ENCODE measurements around the gene EHF.

DNA sequence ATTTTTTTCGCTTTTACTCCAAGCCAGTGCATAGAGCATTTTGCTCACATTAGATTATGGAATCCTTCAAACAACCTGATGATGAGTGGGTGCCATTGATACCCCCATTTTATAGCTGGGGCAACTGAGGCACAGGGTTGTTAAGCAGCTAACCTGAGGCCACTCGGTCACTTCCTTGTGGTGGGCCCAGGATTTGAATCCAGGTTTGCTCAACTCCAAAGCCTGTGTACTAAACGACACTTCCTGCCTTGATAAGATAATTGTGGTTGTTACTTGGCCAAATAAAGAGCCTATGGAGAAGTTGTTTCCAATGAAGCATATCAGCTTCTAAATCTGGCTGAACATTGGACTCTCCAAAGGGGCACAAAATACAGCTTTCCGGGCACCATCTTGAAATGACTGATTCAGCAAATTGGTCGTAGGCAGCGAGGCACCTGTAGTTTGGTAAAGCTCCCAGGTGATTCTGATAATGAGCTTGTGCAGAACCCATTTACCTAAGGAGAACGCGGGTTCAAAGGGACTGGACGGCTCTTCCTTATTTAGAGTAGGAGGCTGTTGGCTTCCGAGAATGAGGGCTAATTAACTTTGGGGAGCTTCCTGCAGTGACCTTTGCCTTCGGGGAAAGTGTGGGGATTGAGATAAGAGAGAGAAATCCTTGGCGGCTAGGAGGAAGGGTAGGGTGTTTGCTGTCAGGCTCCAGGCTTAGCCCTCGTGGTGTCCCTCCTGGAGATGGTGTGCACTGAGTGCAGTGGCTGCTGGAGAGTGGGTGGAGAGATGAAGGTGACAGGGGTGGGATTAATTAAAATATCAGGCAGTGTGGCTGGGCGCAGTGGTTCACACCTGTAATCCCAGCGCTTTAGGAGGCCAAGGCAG, 17.5 kb upstream of the EHF start:
- no peak for TF ChIP-seq FUBP1 (CRISPR knock-in tag; IDR thresholded peaks at IDR 0.05; ENCODE audit: borderline replicate concordance)
- TF ChIP-seq POLR2AphosphoS5 (IDR thresholded peaks at IDR 0.05; ENCODE audit: low read depth, low read length): no peak
- TF ChIP-seq KLF9 (CRISPR knock-in tag; IDR thresholded peaks at IDR 0.05; ENCODE audit: low read depth): no peak

Measured in HepG2 (cell line).